HUES48 (cell line): ENCODE results near the gene PRKX.
"Not testable (repeated sequence)": the region's sequence is repeated elsewhere in the genome, so short reads cannot be mapped to it uniquely, and the experiment has no call there.

Source experiments
- H3K27ac ChIP-seq: one replicate; pipeline ENCODE4 v1.7.0; 2013; ENCODE audit warnings: low read depth, low read length, inconsistent platforms
- H3K27me3 ChIP-seq: 2 replicates; pipeline ENCODE4 v1.6.1; 2013; ENCODE audit warnings: mild to moderate bottlenecking, low read length; ENCODE audit not compliant: control insufficient read depth, insufficient read depth
- H3K36me3 ChIP-seq: 2 replicates; pipeline ENCODE4 v1.6.1; 2013; ENCODE audit warnings: low read length; ENCODE audit not compliant: control insufficient read depth, insufficient read depth
- H3K4me1 ChIP-seq: 2 replicates; pipeline ENCODE4 v1.6.1; 2013; ENCODE audit warnings: mild to moderate bottlenecking, low read length; ENCODE audit not compliant: control insufficient read depth, insufficient read depth
- H3K4me3 ChIP-seq: 2 replicates; pipeline ENCODE4 v1.5.1; 2013; ENCODE audit warnings: mild to moderate bottlenecking, low read depth, low read length
- H3K9ac ChIP-seq: 2 replicates; pipeline ENCODE4 v1.6.1; 2013; ENCODE audit warnings: mild to moderate bottlenecking, low read depth, low read length, moderate library complexity
- H3K9me3 ChIP-seq: 2 replicates; pipeline ENCODE4 v1.6.1; 2013; ENCODE audit warnings: low read length; ENCODE audit not compliant: control insufficient read depth, insufficient read depth

The PRKX gene

DNA sequence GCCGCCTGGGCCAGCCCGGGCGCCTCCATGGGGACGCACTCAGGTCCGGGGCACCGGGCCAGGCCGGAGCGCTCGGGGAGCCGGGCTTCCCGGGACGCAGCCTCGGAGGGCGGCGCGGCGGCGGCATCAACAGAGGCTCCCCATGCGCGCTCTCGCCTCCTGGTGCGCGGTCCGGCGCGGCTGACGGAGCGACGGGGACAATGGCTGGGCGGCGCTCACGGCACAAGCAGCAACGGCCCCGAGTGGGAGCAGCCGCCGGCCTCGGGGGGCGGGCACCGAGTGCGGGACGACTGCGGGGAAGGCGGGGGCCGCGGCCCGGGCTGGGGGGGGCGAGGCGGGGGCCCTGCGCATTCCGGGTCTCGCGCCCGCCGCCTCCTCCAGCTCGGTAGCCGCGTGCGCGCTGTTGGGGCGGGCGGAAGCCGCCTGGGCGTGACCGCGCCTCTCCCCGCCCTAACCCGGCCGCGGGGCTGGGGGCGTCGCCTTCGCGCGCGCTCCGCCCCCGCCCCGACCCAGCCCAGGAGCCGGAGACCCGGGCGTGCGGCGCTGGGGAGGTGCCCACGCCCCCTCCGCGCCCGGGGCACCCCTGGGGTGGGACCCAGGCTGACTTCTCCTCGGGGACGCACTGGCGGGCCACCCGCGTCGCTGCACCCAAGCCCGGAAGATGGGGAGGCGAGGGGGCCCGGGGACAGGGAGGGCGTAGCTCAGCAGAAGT lies at the start of gene PRKX:
Gene PRKX, minus strand, starts transcription at position 425 of the 712 bp plus-strand sequence. Its CDS starts 396 bp downstream, at position 29.
- Histone ChIP-seq H3K36me3 (no peaks in the 10 kb centered on the region), H3K9me3 (no peaks in the 10 kb centered on the region), H3K4me1 (peaks cover 23% of the 10 kb centered on the region), H3K9ac (peak within 1 kb of the TSS; percentile 60), H3K27me3 (peaks cover 22% of the 10 kb centered on the region), H3K4me3 (peak within 1 kb of the TSS; percentile 82), H3K27ac (peak within 1 kb of the TSS; percentile 40)

DNA sequence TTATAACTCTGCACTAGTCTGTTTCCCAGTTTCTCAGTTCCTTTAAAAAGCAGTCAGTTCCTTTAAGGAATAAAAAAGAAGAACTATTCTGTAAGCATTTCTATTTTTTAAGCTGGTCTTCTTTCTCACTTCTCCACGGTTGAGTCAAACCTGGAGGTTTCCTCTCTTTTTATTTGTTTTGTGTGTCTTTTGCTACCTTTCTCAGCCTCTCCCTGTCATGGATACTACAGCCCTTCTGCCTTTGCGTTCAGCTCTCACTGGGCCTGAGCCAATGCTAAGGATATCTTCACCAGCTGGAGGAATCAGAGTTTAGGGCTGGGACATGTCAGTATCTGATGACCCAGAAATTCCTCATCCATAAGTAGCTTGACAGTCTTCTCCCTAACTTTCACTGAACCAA lies 49.7 kb upstream of the PRKX start:
- Histone ChIP-seq H3K9ac (no peak overlapping the region), H3K9me3 (no peaks in the 10 kb centered on the region), H3K27me3 (0 out of 2 replicates have a peak, but pooled peaks cover 3% of the 10 kb centered on the region), H3K4me1 (no peaks in the 10 kb centered on the region), H3K36me3 (no peaks in the 10 kb centered on the region), H3K4me3 (no peak overlapping the region), H3K27ac (no peak overlapping the region)

DNA sequence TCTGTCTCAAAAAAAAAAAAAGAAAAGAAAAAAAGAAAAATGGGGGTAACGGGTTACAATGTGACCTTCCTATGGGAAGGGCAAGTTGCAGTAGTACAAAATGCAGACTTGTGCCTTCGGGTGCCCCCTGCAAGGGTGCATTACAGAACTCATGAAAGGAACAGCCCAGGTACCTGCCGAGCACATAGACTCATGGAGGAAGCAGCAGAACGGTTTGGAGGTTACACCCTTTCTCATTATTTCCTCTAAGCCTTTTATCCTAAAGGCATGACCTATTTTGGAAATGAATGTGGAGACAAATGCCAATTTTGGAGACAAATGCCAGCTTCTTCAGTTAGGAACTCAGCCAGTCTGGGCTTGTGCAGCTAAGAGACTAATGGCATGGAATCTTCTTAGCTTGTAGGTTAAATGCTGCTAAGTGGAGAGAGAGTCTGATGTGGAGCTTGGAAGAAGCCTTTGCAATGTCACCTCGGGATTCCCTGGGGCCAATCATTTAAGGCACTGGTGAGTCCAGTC lies 44.1 kb upstream of the PRKX start:
- no peaks in the 10 kb centered on the region for H3K36me3 ChIP-seq
- no peaks in the 10 kb centered on the region for H3K9me3 ChIP-seq
- no peak overlapping the region for H3K27ac ChIP-seq
- no peaks in the 10 kb centered on the region for H3K4me1 ChIP-seq
- H3K27me3 ChIP-seq = no peaks in the 10 kb centered on the region
- no peak overlapping the region for H3K4me3 ChIP-seq
- H3K9ac ChIP-seq = no peak overlapping the region

DNA sequence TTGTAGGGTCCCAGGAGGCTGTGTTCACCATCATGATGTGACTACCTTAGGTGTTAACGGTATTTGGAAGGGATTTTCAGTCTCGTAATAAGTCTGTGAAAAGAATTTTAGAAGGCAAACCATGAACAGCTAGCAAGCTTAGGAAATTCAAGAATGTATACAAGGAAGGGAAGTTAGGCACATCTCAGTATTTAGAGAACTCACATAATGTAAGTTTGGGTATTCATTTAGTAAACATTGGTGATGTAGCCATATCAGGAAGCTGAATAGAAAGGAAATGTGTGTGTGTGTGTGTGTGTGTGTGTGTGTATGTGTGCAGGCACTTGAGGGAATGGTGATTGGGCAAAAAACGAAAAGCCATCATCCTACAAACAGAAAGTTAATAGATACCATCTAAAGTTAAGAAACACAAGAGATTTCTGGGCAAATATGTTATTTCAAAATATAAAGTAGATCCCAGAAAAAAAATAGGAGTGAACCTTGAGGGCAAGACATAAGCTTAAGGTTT lies 34.7 kb upstream of the PRKX start:
- Histone ChIP-seq H3K4me3 (no peak overlapping the region), H3K4me1 (no peaks in the 10 kb centered on the region), H3K9me3 (no peaks in the 10 kb centered on the region), H3K9ac (no peak overlapping the region), H3K27ac (no peak overlapping the region), H3K36me3 (no peaks in the 10 kb centered on the region), H3K27me3 (no peaks in the 10 kb centered on the region)

DNA sequence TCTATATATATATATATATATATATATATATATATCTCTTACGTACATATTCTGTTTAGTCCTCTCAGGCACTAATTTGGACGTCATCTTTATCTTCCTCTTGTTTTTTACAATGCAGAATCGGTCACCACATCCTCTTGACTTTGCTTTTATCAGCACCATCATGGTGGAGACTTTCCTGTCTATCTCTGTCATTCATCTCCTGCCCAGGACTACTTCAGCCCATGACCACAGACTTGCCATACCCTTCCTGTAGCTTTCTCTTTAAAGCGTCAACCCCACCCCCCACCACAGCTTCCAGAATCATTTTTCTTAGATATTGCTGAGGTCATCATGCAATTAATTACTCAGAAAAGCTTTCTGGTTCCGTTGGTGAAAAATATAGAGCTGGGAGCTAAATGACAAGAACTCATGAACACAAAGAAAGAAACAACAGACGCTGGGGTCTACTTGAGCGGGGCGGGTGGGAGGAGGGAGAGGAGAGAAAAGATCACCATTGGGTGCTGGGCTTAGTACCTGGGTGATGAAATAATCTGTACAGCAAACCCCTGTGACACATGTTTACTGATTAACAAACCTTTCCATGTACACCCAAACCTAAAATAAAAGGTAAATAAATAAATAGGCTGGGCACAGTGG lies 30.5 kb upstream of the PRKX start:
- Histone ChIP-seq H3K4me1 (no peaks in the 10 kb centered on the region), H3K9ac (no peak overlapping the region), H3K9me3 (no peaks in the 10 kb centered on the region), H3K36me3 (no peaks in the 10 kb centered on the region), H3K27me3 (no peaks in the 10 kb centered on the region), H3K4me3 (no peak overlapping the region), H3K27ac (no peak overlapping the region)

DNA sequence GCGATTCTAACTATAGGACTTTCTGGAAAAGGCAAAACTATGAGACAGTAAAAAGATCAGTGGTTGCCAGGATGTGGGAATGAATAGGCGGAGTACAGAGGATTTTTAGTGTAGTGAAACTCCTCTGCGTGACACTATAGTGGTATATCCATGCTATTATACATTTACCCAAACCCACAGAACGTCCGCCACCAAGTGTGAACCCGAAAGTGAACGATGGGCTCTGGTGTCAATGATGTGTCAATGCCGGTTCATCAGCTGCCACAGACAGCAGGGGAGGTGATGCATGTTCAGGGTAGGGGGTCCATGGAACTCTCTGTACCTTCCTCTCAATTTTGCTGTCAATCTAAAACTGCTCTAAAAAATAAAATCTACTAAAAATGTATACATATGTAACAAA lies 27.5 kb upstream of the PRKX start:
- not testable (repeated sequence) for H3K27me3 ChIP-seq

DNA sequence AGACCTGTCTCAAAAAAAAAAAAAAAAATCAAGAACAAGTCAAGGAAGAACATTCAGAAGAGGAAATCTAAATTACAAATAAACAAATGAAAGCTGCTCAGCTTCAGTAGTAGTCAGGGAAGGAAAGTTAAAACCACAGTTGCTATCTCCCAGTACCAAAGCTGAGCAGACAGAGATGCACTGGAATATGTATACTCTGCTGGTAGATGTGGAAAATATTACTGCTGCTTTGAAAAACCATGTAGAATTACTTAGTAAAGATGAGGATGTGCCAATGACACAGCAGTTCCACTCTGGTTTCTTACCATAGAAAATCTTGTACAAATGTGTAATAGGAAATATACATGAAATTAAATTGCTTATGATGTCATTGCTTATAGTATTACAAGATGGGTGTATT lies 25.1 kb upstream of the PRKX start:
- no peaks in the 10 kb centered on the region for H3K4me1 ChIP-seq
- no peaks in the 10 kb centered on the region for H3K27me3 ChIP-seq
- H3K4me3 ChIP-seq = no peak overlapping the region
- no peak overlapping the region for H3K9ac ChIP-seq
- H3K36me3 ChIP-seq = no peaks in the 10 kb centered on the region
- H3K9me3 ChIP-seq = no peaks in the 10 kb centered on the region
- H3K27ac ChIP-seq = no peak overlapping the region

More for the DNA sequence above, 27.5 kb upstream of the PRKX start:
- H3K4me3 ChIP-seq, H3K36me3 ChIP-seq, H3K9ac ChIP-seq, H3K9me3 ChIP-seq, H3K4me1 ChIP-seq, H3K27ac ChIP-seq: not testable (repeated sequence)

DNA sequence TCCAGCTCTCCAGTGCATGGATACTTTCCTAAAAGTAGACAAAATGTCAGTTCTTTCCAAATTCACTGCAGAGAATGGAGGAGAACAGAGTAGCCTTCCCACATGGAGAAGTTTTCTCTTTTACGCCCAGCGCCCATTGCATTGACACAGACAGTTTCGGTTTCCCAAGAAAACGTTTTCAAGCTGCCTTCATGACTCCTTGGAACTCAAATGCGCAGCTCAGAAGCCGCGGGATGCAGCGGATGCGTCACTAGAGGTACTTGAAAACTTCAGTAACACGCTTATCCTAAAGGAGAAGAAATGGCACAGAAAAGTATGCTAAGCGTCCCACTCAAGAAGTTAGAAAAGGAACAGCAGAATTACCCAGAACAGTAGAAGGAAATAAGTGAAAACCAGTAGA lies 23.1 kb upstream of the PRKX start:
- H3K4me1 ChIP-seq, H3K4me3 ChIP-seq, H3K9ac ChIP-seq, H3K27me3 ChIP-seq, H3K36me3 ChIP-seq, H3K9me3 ChIP-seq, H3K27ac ChIP-seq: not testable (repeated sequence)

DNA sequence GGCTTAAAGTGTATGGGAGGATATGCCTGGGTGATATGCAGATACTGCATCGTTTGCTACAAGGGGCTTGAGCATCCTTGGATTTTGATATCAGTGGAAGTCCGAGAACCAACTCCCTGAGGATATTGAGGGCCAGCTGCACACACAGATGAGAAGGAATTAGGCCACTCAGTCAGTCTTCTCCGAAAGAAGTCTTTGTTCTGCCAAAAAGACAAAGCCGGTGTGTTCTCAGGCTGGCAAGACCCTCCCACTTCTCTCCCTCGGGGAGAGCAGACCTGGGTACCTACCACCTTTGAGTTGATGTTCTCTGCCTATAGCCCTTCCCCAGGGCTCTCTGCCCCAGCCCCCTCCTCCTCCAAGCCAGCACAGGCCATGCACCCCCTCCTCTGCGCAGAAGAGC lies 22.4 kb upstream of the PRKX start:
- not testable (repeated sequence) for H3K9ac ChIP-seq, H3K4me3 ChIP-seq, H3K9me3 ChIP-seq, H3K27ac ChIP-seq, H3K27me3 ChIP-seq, H3K4me1 ChIP-seq, H3K36me3 ChIP-seq

DNA sequence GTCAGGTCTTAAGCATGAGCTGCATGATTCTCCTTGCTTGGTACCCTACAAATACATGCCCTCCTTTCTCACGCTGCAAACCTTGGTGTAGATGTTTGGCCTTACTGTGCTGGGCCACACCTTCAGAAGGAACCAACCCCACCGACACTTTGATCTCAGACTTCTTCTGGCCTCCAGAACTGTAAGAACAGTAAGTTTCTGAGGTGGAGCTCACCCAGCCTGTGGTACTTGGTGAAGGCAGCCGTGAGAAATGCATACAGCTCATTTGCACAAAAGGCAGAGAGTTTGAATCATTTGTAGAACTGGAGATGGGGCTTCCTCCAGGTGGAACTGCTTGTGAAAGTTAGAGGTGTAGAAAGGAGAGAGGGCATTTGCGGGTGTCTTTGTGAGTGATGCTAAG lies 21.0 kb upstream of the PRKX start:
- not testable (repeated sequence) for H3K4me3 ChIP-seq, H3K9me3 ChIP-seq, H3K4me1 ChIP-seq, H3K27me3 ChIP-seq, H3K36me3 ChIP-seq, H3K27ac ChIP-seq, H3K9ac ChIP-seq

DNA sequence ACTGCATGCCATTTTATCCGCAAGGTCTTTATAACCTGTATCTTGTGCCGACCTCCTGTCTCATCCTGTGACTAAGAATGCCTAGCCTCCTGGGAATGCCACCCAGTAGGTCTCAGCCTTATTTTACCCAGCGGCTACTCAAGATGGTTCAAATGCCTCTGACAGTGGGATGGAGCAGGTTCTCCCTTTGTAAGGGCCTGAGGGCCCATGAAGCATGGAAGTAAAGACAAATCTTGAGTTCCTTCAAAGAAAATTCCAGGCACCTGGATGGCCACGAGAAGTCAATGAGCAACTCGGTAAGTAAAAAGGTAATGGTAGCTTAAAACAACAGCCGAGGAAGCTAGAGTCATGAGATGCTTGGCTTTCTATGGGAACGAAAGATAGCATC lies 19.6 kb upstream of the PRKX start:
- Histone ChIP-seq H3K27ac (no peak overlapping the region), H3K9ac (no peak overlapping the region), H3K9me3 (no peaks in the 10 kb centered on the region), H3K36me3 (no peaks in the 10 kb centered on the region), H3K27me3 (no peaks in the 10 kb centered on the region), H3K4me1 (peaks cover 3% of the 10 kb centered on the region; the same call in 1 of the 2 replicates), H3K4me3 (no peak overlapping the region)
